GM18870 (cell line): ENCODE results near the gene POU6F1.
A peak's percentile ranks its signal among the peaks of the same experiment; 100 is the strongest.

Experiments used
- ATAC-seq: cut with Tn5 transposase; IDR thresholded peaks from one replicate; pipeline ENCODE4 v1.9.1; 2021; ENCODE audit warnings: moderate library complexity; ENCODE audit not compliant: unreplicated experiment

The POU6F1 gene

GRCh38 chr12:51172515-51173431 is 45.1 kb downstream of the POU6F1 start, which contains the start of gene TFCP2:
TFCP2 (minus strand) TSS chr12:51173135; CDS start chr12:51172422, 713 bp downstream.
- ATAC-seq, result peak; percentile 65

GRCh38 chr12:51171884-51172514 is 45.9 kb downstream of the POU6F1 start:
- peak; percentile 2 for ATAC-seq

GRCh38 chr12:51163795-51164194 is 54.1 kb downstream of the POU6F1 start:
- no peak for ATAC-seq

- no peak for ATAC-seq
These were observed 55.6 kb downstream of the POU6F1 start for GRCh38 chr12:51162217-51162616.

GRCh38 chr12:51160814-51161459 is 56.9 kb downstream of the POU6F1 start:
- ATAC-seq, result no peak

GRCh38 chr12:51156245-51156765 is 61.6 kb downstream of the POU6F1 start:
- ATAC-seq, result no peak

GRCh38 chr12:51152953-51153352 is 64.9 kb downstream of the POU6F1 start:
- no peak for ATAC-seq

- no peak for ATAC-seq
These were observed 67.1 kb downstream of the POU6F1 start for GRCh38 chr12:51150777-51151176.

GRCh38 chr12:51147309-51147708 is 70.6 kb downstream of the POU6F1 start:
- ATAC-seq, result no peak

- no peak for ATAC-seq
These were observed 78.5 kb downstream of the POU6F1 start for GRCh38 chr12:51139292-51139844.
